HEK293T (cell line): ENCODE data around the gene RASAL3.

ENCODE experiments used
- ARNT ChIP-seq: fragments of 450-650 bp; IDR thresholded peaks from 2 replicates; pipeline ENCODE4 v1.6.1; 2017; ENCODE audit warnings: mild to moderate bottlenecking
- CTBP1 ChIP-seq: fragments of 450-650 bp; IDR thresholded peaks from 2 replicates; pipeline ENCODE4 v1.6.1; 2016; ENCODE audit warnings: borderline replicate concordance
- ELF4 ChIP-seq: fragments of 450-650 bp; IDR thresholded peaks from 2 replicates; pipeline ENCODE4 v1.6.1; 2017; ENCODE audit warnings: antibody characterized with exemption
- HDGF ChIP-seq: fragments of 450-650 bp; IDR thresholded peaks from 2 replicates; pipeline ENCODE4 v1.6.1; 2017; ENCODE audit warnings: antibody characterized with exemption, borderline replicate concordance
- L3MBTL2 ChIP-seq: fragments of 450-650 bp; conservative IDR thresholded peaks from 2 replicates; pipeline ENCODE4 v1.6.1; 2016; ENCODE audit warnings: mild to moderate bottlenecking
- SP1 ChIP-seq: fragments of 450-650 bp; IDR thresholded peaks from 2 replicates; pipeline ENCODE4 v1.6.1; 2017
- TARDBP ChIP-seq: fragments of 450-650 bp; IDR thresholded peaks from 2 replicates; pipeline ENCODE4 v1.6.1; 2016
- TF ChIP-seq, protein P1 (sequence below): fragments of 450-650 bp; IDR thresholded peaks from 2 replicates; pipeline ENCODE4 v1.6.1; 2016

DNA sequence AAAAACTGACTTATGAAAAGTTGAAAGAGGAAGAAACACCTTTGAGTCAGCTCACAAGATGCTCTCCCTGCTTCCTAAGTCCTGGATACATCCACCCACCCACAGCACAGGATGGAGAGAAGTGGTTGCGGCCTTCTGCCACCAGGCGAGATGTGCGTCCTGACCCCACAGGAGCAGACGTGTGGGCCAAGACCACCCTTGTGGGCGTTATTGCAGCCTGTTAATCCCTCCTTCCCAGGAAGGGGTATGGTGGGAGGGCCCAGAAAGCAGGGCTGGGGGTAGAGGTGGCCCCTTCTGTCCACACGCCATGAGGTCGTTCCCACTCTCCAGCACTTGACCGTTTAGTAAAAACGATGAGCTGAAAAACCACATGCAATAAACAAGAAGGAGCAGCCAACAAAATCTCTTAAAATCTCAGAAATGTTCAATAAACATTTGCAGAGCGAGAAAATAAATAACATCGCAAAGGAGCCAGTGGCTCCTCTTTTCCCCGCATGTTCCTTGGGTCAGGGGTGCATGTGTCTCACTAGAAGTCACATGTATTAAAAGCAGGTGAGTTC, 43.1 kb downstream of the RASAL3 start:
- TF ChIP-seq HDGF (no peak), SP1 (no peak), L3MBTL2 (no peak), ELF4 (no peak), TARDBP (no peak), CTBP1 (no peak), ARNT (no peak)
- TF ChIP-seq, protein P1, sequence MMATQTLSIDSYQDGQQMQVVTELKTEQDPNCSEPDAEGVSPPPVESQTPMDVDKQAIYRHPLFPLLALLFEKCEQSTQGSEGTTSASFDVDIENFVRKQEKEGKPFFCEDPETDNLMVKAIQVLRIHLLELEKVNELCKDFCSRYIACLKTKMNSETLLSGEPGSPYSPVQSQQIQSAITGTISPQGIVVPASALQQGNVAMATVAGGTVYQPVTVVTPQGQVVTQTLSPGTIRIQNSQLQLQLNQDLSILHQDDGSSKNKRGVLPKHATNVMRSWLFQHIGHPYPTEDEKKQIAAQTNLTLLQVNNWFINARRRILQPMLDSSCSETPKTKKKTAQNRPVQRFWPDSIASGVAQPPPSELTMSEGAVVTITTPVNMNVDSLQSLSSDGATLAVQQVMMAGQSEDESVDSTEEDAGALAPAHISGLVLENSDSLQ, result no peak
